KMS-11 (cell line): Measurements from ENCODE around the gene LRRC4C.

Experiments
- H2AFZ ChIP-seq: fragments of 200-600 bp; sonication (generic); 2 replicates; pipeline ENCODE4 v1.6.1; 2016; ENCODE audit warnings: antibody characterized with exemption, mixed run types, low read depth
- H3K27ac ChIP-seq: fragments of 200-600 bp; sonication (generic); 2 replicates; pipeline ENCODE4 v1.6.1; 2016; ENCODE audit warnings: mild to moderate bottlenecking, mixed run types
- H3K27me3 ChIP-seq: fragments of 200-600 bp; sonication (generic); 2 replicates; pipeline ENCODE4 v1.6.1; 2017; ENCODE audit warnings: mild to moderate bottlenecking, low read depth, mixed run types, moderate library complexity; ENCODE audit not compliant: insufficient read depth
- H3K36me3 ChIP-seq: fragments of 200-600 bp; sonication (generic); 2 replicates; pipeline ENCODE4 v1.6.1; 2017; ENCODE audit warnings: mild to moderate bottlenecking, mixed run types; ENCODE audit not compliant: insufficient read depth
- H3K4me1 ChIP-seq: fragments of 200-600 bp; sonication (generic); 2 replicates; pipeline ENCODE4 v1.6.1; 2016; ENCODE audit warnings: mild to moderate bottlenecking, low read depth, mixed run types; ENCODE audit not compliant: poor library complexity, severe bottlenecking
- H3K4me2 ChIP-seq: fragments of 200-600 bp; sonication (generic); 2 replicates; pipeline ENCODE4 v1.7.0; 2016; ENCODE audit warnings: mild to moderate bottlenecking, mixed run types
- H3K4me3 ChIP-seq: fragments of 200-600 bp; sonication (generic); IDR thresholded peaks from 2 replicates; pipeline ENCODE4 v1.6.1; 2017; ENCODE audit warnings: low read depth, low read length, mixed read lengths; ENCODE audit not compliant: insufficient read depth
- H3K79me2 ChIP-seq: fragments of 200-600 bp; sonication (generic); 2 replicates; pipeline ENCODE4 v1.6.1; 2016; ENCODE audit warnings: low read depth, mixed run types; ENCODE audit not compliant: insufficient read depth
- H3K9ac ChIP-seq: fragments of 200-600 bp; sonication (generic); 2 replicates; pipeline ENCODE4 v1.6.1; 2016; ENCODE audit warnings: mild to moderate bottlenecking, mixed run types
- H4K20me1 ChIP-seq: fragments of 200-600 bp; sonication (generic); 2 replicates; pipeline ENCODE4 v1.6.1; 2016; ENCODE audit warnings: mild to moderate bottlenecking, mixed run types; ENCODE audit not compliant: insufficient read depth
- CTCF ChIP-seq: fragments of 200-600 bp; sonication (generic); conservative IDR thresholded peaks from 2 replicates; pipeline ENCODE4 v1.6.1; 2017; ENCODE audit warnings: low read depth, mild to moderate bottlenecking, antibody characterized with exemption, low read length, moderate library complexity, mixed read lengths

Gene LRRC4C

DNA sequence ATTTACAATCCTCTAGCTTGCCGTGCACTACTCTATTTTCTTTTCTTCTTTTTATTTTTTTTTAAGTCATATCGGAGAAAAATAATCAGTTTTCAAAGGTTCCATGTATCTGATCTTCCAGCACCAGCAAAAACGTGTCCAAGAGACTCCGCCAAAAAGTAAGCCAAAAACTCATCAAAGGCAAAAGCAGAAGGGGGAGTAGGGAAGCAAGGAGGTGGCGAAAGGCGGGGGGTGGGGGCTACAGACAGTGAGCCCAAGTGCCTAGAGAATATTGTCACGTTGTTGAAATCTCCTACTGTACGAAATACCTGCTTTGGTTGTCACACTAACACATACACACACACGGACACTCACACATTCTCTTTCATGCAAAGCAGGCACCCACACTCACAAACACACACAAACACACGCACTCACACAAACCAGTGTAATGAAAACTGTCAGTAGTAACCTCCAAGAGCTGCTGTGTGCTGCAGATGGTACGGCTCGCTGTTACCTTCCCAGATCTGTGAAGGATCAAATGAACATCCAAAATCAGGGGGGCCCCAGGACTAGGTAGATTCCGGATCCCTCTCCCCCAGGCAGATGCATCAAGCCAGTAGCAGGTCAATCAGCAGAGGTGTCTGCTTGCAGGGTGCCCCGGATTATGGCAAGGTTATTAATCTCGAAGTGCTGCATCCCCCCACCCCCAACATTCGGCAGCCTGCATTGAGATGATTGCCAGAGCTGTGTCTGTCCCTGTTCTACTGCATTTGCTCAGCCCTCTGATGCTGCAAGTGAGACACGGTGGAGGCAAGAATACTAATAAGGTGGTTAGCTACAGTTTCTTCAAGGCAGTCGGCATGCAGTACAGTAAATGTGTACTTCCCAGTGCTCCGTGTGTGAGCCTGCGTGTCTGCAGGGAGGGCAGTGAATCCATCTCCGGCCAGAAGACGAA, at the start of gene LRRC4C:
LRRC4C (minus strand) TSS at position 188 of the 937 bp plus-strand sequence.
- Histone ChIP-seq H2AFZ (no peak within 1 kb of the TSS), H3K4me1 (no peaks in the 10 kb centered on the region), H3K9ac (no peak within 1 kb of the TSS), H3K36me3 (no peaks in the 10 kb centered on the region), H3K27me3 (no peaks in the 10 kb centered on the region), H3K27ac (no peak within 1 kb of the TSS), H4K20me1 (no peaks in the 10 kb centered on the region), H3K4me2 (no peak within 1 kb of the TSS), H3K79me2 (no peaks in the 10 kb centered on the region), H3K4me3 (no peak within 1 kb of the TSS)
- no peak for TF ChIP-seq CTCF

- Histone ChIP-seq H3K4me3 (no peak overlapping the region), H3K9ac (no peak overlapping the region), H2AFZ (no peak overlapping the region), H3K79me2 (no peaks in the 10 kb centered on the region), H3K4me1 (no peaks in the 10 kb centered on the region), H4K20me1 (no peaks in the 10 kb centered on the region), H3K27me3 (no peaks in the 10 kb centered on the region), H3K4me2 (no peak overlapping the region), H3K27ac (no peak overlapping the region), H3K36me3 (no peaks in the 10 kb centered on the region; the same call in 1 of the 2 replicates)
- no peak for TF ChIP-seq CTCF
Observed at GRCh38 chr11:41508121-41508520, 48.7 kb upstream of the LRRC4C start.

DNA sequence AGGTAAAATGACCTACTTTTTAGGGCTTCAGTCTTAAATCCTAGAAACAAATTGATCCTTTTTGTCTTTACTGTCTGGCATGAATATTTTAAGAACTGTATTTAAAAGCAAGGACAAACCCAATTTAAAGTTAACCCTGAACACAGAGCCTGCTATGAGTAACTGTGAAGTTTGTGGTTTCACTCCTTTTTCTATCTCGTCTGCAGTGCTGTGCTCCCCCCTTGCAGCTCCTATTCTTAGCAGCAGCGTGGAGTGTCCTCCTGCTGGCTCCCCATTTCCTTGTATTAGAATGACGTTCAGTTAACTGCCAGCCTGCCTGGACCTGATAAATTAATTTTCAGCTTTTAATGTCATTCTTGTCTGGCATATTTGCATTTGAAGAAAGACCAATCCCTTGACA, 40.0 kb upstream of the LRRC4C start:
- no peak overlapping the region for H3K4me3 ChIP-seq
- H3K27ac ChIP-seq = no peak overlapping the region
- no peaks in the 10 kb centered on the region for H3K4me1 ChIP-seq
- no peaks in the 10 kb centered on the region for H3K36me3 ChIP-seq
- no peaks in the 10 kb centered on the region for H3K79me2 ChIP-seq
- TF ChIP-seq CTCF = no peak
- H2AFZ ChIP-seq = no peak overlapping the region
- no peaks in the 10 kb centered on the region for H4K20me1 ChIP-seq
- H3K27me3 ChIP-seq = no peaks in the 10 kb centered on the region
- H3K9ac ChIP-seq = no peak overlapping the region
- no peak overlapping the region for H3K4me2 ChIP-seq

GRCh38 chr11:41498726-41499125, 39.3 kb upstream of the LRRC4C start:
- Histone ChIP-seq H2AFZ (no peak overlapping the region), H3K27me3 (no peaks in the 10 kb centered on the region), H3K27ac (no peak overlapping the region), H3K4me3 (no peak overlapping the region), H3K4me1 (no peaks in the 10 kb centered on the region), H3K9ac (no peak overlapping the region), H3K36me3 (no peaks in the 10 kb centered on the region), H3K4me2 (no peak overlapping the region), H3K79me2 (no peaks in the 10 kb centered on the region), H4K20me1 (no peaks in the 10 kb centered on the region)
- peak; percentile 61 for TF ChIP-seq CTCF
